Effector memory CD4-positive, alpha-beta T cell (primary cell): ENCODE results near the gene IL1RAPL1.

Experiments used
- DNase-seq, 3 donors: peaks; one replicate each; pipeline ENCODE4 v3.0.0-alpha.2; 2020
- H3K27ac ChIP-seq: 2 replicates; pipeline ENCODE4 v1.7.0; 2013; ENCODE audit warnings: mild to moderate bottlenecking, low read length, moderate library complexity; ENCODE audit not compliant: insufficient read depth, poor library complexity, severe bottlenecking
- H3K27me3 ChIP-seq: replicated peaks from 2 replicates; pipeline ENCODE4 v1.7.0; 2013; ENCODE audit warnings: mild to moderate bottlenecking, low read length; ENCODE audit not compliant: insufficient read depth, control insufficient read depth, poor library complexity, severe bottlenecking
- H3K36me3 ChIP-seq: 2 replicates; pipeline ENCODE4 v1.7.0; 2013; ENCODE audit warnings: mild to moderate bottlenecking, low read length, moderate library complexity; ENCODE audit not compliant: control insufficient read depth, insufficient read depth
- H3K4me1 ChIP-seq: 2 replicates; pipeline ENCODE4 v1.7.0; 2013; ENCODE audit warnings: low read length, mild to moderate bottlenecking; ENCODE audit not compliant: control insufficient read depth, insufficient read depth, poor library complexity, severe bottlenecking
- H3K4me3 ChIP-seq: 2 replicates; pipeline ENCODE4 v1.7.0; 2013; ENCODE audit warnings: low read length, low read depth, mild to moderate bottlenecking; ENCODE audit not compliant: insufficient read depth, poor library complexity, severe bottlenecking
- H3K9me3 ChIP-seq: 2 replicates; pipeline ENCODE4 v1.7.0; 2013; ENCODE audit warnings: mild to moderate bottlenecking, low read length, moderate library complexity; ENCODE audit not compliant: control insufficient read depth

The IL1RAPL1 gene

DNA sequence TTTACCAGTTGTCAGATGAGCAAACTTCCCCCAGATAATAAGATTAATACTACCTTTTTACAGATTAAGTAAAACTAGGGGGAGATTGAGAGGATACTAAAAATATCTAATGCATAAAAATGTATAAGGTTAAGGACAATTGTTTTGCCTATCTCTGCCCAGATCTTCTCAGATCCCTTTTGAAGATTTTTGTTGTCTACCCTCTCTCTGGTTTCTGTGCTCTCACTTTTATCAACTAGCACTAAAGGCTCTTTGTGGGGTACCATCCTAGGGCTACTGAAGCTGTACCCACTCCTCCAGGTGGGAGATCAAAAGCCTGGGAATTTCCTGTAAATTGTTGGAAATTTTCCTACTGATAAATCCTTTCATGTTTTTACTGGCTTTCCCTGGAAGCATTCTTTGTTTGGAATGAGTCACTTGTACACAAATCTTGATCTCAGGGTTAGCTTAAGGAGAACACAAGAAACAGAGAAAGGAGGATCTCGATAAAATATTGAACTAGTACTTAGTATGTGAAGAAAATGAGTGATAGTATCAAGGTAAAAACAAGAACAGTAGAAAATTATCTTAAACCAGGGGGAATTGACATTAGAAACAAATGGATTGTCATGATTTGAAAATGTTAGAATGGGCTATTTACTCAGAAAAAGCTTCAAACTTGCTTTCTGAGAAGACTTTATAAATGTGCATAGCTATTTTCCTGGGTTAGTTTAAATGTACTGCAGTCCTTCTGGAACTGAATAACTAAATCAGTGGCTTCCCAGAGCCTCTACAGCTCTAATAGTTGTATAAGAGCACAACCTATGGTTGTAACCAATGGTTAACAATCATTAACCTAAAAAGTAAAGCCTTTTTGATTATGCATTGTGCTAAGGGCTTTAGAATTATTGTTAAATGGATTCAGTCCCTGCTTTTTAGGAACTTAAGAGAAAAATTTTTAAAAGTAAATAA is 948.2 kb downstream of the IL1RAPL1 start:
- no peaks in the 10 kb centered on the region for H3K27me3 ChIP-seq
- no peak for DNase-seq
- H3K9me3 ChIP-seq = no peaks in the 10 kb centered on the region
- no peak overlapping the region for H3K27ac ChIP-seq
- no peaks in the 10 kb centered on the region for H3K36me3 ChIP-seq
- H3K4me3 ChIP-seq = no peak overlapping the region
- no peaks in the 10 kb centered on the region for H3K4me1 ChIP-seq

DNA sequence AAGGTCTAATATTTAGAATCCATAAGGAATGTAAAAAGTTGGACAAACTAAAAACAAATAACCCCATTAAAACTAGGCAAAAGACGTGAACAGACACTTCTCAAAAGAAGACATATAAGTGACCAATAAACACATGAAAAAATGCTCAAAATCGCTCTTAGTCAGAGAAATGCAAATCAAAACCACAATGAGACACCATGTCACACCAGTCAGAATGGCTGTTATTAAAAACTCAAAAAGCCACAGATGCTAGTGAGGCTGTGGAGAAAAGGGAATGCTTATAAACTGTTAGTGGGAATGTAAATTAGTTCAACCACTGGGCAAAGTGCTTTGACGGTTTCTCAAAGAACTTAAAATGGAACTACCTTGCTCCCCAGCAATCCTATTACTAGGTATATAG is 953.8 kb downstream of the IL1RAPL1 start:
- Histone ChIP-seq H3K4me1 (no peaks in the 10 kb centered on the region), H3K27me3 (no peaks in the 10 kb centered on the region), H3K9me3 (no peaks in the 10 kb centered on the region), H3K36me3 (no peaks in the 10 kb centered on the region), H3K27ac (no peak overlapping the region), H3K4me3 (no peak overlapping the region)
- DNase-seq = no peak

DNA sequence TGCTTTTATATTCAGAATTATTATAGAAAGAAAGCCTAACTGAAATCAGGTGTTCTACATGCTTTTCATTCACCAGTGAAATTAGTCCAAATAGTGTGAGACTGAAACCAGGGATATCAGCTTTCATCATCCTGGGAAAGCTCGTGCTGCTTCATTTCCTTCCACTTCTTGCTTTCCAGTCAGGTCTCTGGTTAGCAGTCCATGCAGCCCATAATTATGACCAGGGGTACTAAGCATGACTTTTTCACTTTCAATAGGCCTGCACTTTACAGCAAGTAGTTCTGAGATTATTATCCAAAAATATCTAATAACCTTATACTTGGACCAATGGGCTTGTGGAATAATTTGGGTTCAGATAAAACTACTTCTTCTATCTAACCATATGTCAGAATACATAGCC is 954.9 kb downstream of the IL1RAPL1 start:
- no peaks in the 10 kb centered on the region for H3K36me3 ChIP-seq
- H3K4me3 ChIP-seq = no peak overlapping the region
- DNase-seq = no peak
- H3K27me3 ChIP-seq = no peaks in the 10 kb centered on the region
- no peak overlapping the region for H3K27ac ChIP-seq
- no peaks in the 10 kb centered on the region for H3K4me1 ChIP-seq
- H3K9me3 ChIP-seq = no peaks in the 10 kb centered on the region

DNA sequence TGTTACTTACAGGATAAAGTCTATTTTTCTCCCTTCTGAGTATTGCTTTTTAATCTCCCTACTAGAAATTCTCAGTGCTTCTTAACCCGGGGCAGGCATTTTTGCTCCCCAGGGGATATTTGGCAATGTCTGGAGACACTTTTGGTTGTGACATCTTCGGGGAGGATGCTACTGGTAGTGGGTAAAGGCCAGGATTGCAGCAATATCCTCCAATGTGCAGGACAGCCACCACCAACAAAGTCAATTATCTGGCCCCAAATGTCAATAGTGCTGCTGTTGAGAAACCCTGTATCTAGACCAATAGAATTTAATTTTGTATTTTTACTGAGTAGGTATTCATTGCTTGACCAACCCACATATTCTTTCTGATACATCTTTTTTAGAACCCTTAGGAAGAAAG is 958.6 kb downstream of the IL1RAPL1 start:
- DNase-seq = no peak
- no peak overlapping the region for H3K4me3 ChIP-seq
- H3K4me1 ChIP-seq = no peaks in the 10 kb centered on the region
- no peaks in the 10 kb centered on the region for H3K36me3 ChIP-seq
- no peaks in the 10 kb centered on the region for H3K27me3 ChIP-seq
- no peak overlapping the region for H3K27ac ChIP-seq
- no peaks in the 10 kb centered on the region for H3K9me3 ChIP-seq

- H3K36me3 ChIP-seq = no peaks in the 10 kb centered on the region
- no peaks in the 10 kb centered on the region for H3K4me1 ChIP-seq
- no peaks in the 10 kb centered on the region for H3K9me3 ChIP-seq
- no peaks in the 10 kb centered on the region for H3K27me3 ChIP-seq
- no peak overlapping the region for H3K27ac ChIP-seq
- no peak overlapping the region for H3K4me3 ChIP-seq
- no peak for DNase-seq
Measured at GRCh38 chrX:29547877-29548276, 960.6 kb downstream of the IL1RAPL1 start.

DNA sequence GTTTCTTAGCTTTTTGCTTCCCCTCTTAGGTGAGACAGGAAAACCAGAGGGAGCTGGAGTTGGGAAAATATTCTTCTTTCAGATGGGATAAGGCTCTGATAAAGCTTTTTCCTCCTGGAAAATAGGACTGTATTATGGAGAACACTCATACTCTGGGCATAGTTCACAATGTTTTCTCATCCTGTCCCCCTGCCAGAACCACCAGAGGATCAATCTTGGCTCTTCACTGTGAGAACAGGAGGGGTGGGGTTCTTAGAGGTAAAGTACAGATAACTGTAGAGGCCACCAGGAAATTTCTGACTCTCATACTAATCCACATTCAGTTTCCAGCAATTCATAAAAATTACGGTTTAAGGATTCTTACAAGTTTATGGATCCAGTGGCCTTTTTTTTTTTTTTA is 966.3 kb downstream of the IL1RAPL1 start:
- no peak for DNase-seq
- Histone ChIP-seq H3K4me1 (no peaks in the 10 kb centered on the region), H3K9me3 (no peaks in the 10 kb centered on the region), H3K36me3 (no peaks in the 10 kb centered on the region), H3K4me3 (no peak overlapping the region), H3K27ac (no peak overlapping the region), H3K27me3 (no peaks in the 10 kb centered on the region)

- DNase-seq = no peak
- H3K4me1 ChIP-seq = no peaks in the 10 kb centered on the region
- H3K36me3 ChIP-seq = no peaks in the 10 kb centered on the region
- H3K27ac ChIP-seq = no peak overlapping the region
- no peak overlapping the region for H3K4me3 ChIP-seq
- no peaks in the 10 kb centered on the region for H3K27me3 ChIP-seq
- H3K9me3 ChIP-seq = no peaks in the 10 kb centered on the region
Measured at GRCh38 chrX:29555465-29556091, 968.3 kb downstream of the IL1RAPL1 start.

GRCh38 chrX:29560065-29560464 is 972.8 kb downstream of the IL1RAPL1 start:
- H3K4me3 ChIP-seq = no peak overlapping the region
- H3K27me3 ChIP-seq = no peaks in the 10 kb centered on the region
- no peak overlapping the region for H3K27ac ChIP-seq
- H3K36me3 ChIP-seq = no peaks in the 10 kb centered on the region
- peaks cover 3% of the 10 kb centered on the region for H3K9me3 ChIP-seq
- no peaks in the 10 kb centered on the region for H3K4me1 ChIP-seq
- no peak for DNase-seq

- H3K9me3 ChIP-seq = peaks cover 3% of the 10 kb centered on the region
Measured at GRCh38 chrX:29561417-29561816, 974.2 kb downstream of the IL1RAPL1 start.

DNA sequence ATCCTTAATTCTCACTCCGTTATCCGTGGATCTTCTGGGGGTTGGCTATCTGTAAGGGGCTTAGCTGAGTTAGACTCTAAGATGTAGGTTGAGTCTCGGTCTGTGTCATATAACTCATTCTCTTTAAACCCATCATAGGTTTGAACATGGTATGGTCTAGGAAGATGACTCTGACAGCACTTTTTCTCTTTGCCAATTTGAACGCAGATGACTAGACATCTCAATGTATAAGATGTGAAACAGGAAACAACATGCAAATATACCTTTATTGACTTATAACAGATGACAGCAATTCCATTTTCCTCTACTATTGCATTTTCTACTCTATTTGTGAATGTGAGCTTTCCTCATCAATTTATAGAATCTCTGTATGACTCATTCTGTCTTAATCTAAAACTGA is 993.3 kb downstream of the IL1RAPL1 start:
- Histone ChIP-seq H3K9me3 (no peaks in the 10 kb centered on the region), H3K36me3 (no peaks in the 10 kb centered on the region), H3K4me3 (no peak overlapping the region), H3K27me3 (no peaks in the 10 kb centered on the region), H3K4me1 (no peaks in the 10 kb centered on the region), H3K27ac (no peak overlapping the region)
- DNase-seq = no peak

More at GRCh38 chrX:29561417-29561816, 974.2 kb downstream of the IL1RAPL1 start:
- no peak for DNase-seq
- Histone ChIP-seq H3K4me3 (no peak overlapping the region), H3K27ac (no peak overlapping the region), H3K4me1 (no peaks in the 10 kb centered on the region), H3K27me3 (no peaks in the 10 kb centered on the region), H3K36me3 (no peaks in the 10 kb centered on the region)
